HepG2 (cell line): ENCODE data around the gene C19orf85. TPM values are rescaled to one million over a fixed set of nuclear protein-coding genes. Genes with fewer than 3 reads are reported as not detected.

Source experiments
- EEA1 ChIP-seq: sonication (generic); formaldehyde crosslinking; IDR thresholded peaks from 2 replicates; pipeline ENCODE4 v1.5.1; 2020; ENCODE audit warnings: mild to moderate bottlenecking, missing genetic modification reagents, borderline replicate concordance
- EP300 ChIP-seq, 3 experiments: sonication (generic) in 1 of 3; formaldehyde crosslinking in 1 of 3; IDR thresholded peaks; 2 replicates each; pipeline versions ENCODE4 v1.5.1 to v1.6.1; 2011 to 2020; ENCODE audit warnings: low read depth in 2 of 3, low read length in 2 of 3, borderline replicate concordance in 1 of 3, improper control_type of control experiment in 1 of 3, mild to moderate bottlenecking in 1 of 3, missing genetic modification reagents in 1 of 3, moderate library complexity in 1 of 3
- GATAD1 ChIP-seq: IDR thresholded peaks from 2 replicates; pipeline ENCODE4 v1.6.1; 2016; ENCODE audit warnings: missing genetic modification reagents, missing compliant biosample characterization
- HNF4G ChIP-seq, 2 experiments: sonication (generic) in 1 of 2; formaldehyde crosslinking in 1 of 2; IDR thresholded peaks; 2 replicates each; pipeline versions ENCODE4 v1.4.0 to v1.6.1; 2011 to 2020; ENCODE audit warnings: borderline replicate concordance in 2 of 2, low read depth in 2 of 2, mild to moderate bottlenecking in 2 of 2, low read length in 1 of 2, missing genetic modification reagents in 1 of 2, moderate library complexity in 1 of 2
- NFKBIZ ChIP-seq: IDR thresholded peaks from 2 replicates; pipeline ENCODE4 v1.6.1; 2018; ENCODE audit warnings: missing genetic modification reagents, missing compliant biosample characterization
- PHF8 ChIP-seq: sonication (generic); formaldehyde crosslinking; IDR thresholded peaks from 2 replicates; pipeline ENCODE4 v1.5.0; 2020; ENCODE audit warnings: missing genetic modification reagents
- PRDM4 ChIP-seq: sonication (generic); formaldehyde crosslinking; IDR thresholded peaks from 2 replicates; pipeline ENCODE4 v1.9.0; 2021; ENCODE audit warnings: missing genetic modification reagents, borderline replicate concordance
- RBAK ChIP-seq: sonication (generic); formaldehyde crosslinking; IDR thresholded peaks from 2 replicates; pipeline ENCODE4 v1.5.1; 2020; ENCODE audit warnings: mild to moderate bottlenecking, missing genetic modification reagents
- TBX3 ChIP-seq: fragments of 450-650 bp; IDR thresholded peaks from 2 replicates; pipeline ENCODE4 v1.6.1; 2017; ENCODE audit warnings: antibody characterized with exemption, mild to moderate bottlenecking, inconsistent platforms, borderline replicate concordance
- ZNF124 ChIP-seq: sonication (generic); formaldehyde crosslinking; IDR thresholded peaks from 2 replicates; pipeline ENCODE4 v1.4.0; 2020; ENCODE audit warnings: missing genetic modification reagents
- ZNF331 ChIP-seq: sonication (generic); formaldehyde crosslinking; IDR thresholded peaks from 2 replicates; pipeline ENCODE4 v1.4.0; 2020; ENCODE audit warnings: missing genetic modification reagents
- ZNF337 ChIP-seq: sonication (generic); formaldehyde crosslinking; IDR thresholded peaks from 2 replicates; pipeline ENCODE4 v1.5.1; 2020; ENCODE audit warnings: missing genetic modification reagents, low read depth, mild to moderate bottlenecking, borderline replicate concordance
- ZNF510 ChIP-seq: sonication (generic); formaldehyde crosslinking; IDR thresholded peaks from 2 replicates; pipeline ENCODE4 v1.4.0; 2020; ENCODE audit warnings: low read depth, mild to moderate bottlenecking, missing genetic modification reagents
- ZNF567 ChIP-seq: sonication (generic); formaldehyde crosslinking; IDR thresholded peaks from 2 replicates; pipeline ENCODE4 v1.8.1; 2023; ENCODE audit warnings: mild to moderate bottlenecking, missing genetic modification reagents, borderline replicate concordance
- polyA plus RNA-seq, 8 experiments: library from polyadenylated mRNA; depleted of rRNA in 3 of 8; stranded (reverse) in 7 of 8; unstranded in 1 of 8; fragments of >200 nt; fragmentation: Illumina TruSeq in 4 of 8; extraction: Trizol in 4 of 8; gene quantifications; 2 replicates each; pipeline versions ENCODE4 v1.2.1 to v1.2.3, GENCODE V29; 2011 to 2016; ENCODE audit warnings: low read depth in 4 of 8, missing spikeins in 1 of 8, mixed read lengths in 1 of 8; ENCODE audit not compliant: insufficient read depth in 1 of 8
- total RNA-seq, 5 experiments: library from RNA; depleted of rRNA; stranded (reverse); fragments of >200 nt; fragmentation: Illumina TruSeq; extraction: Trizol; gene quantifications; 2 replicates each; pipeline ENCODE4 v1.2.3, GENCODE V29; 2016; ENCODE audit warnings: low read depth in 1 of 5
- TF ChIP-seq, protein P1 (sequence below): sonication (generic); formaldehyde crosslinking; IDR thresholded peaks from 2 replicates; pipeline ENCODE4 v1.5.1; 2020; ENCODE audit warnings: mild to moderate bottlenecking, missing genetic modification reagents, moderate library complexity
- TF ChIP-seq, protein P2 (sequence below): sonication (generic); formaldehyde crosslinking; IDR thresholded peaks from 2 replicates; pipeline ENCODE4 v1.4.0; 2020; ENCODE audit warnings: missing genetic modification reagents
- TF ChIP-seq, protein P3 (sequence below): IDR thresholded peaks from 2 replicates; pipeline ENCODE4 v1.6.1; 2016; ENCODE audit warnings: missing biosample characterization, missing genetic modification reagents, low read depth

Gene C19orf85
- total and polyA plus RNA-seq, 2 of the 13 experiments (the other 11 are each of a cell fraction or from before 2014, with no cell fraction given), result not detected

DNA sequence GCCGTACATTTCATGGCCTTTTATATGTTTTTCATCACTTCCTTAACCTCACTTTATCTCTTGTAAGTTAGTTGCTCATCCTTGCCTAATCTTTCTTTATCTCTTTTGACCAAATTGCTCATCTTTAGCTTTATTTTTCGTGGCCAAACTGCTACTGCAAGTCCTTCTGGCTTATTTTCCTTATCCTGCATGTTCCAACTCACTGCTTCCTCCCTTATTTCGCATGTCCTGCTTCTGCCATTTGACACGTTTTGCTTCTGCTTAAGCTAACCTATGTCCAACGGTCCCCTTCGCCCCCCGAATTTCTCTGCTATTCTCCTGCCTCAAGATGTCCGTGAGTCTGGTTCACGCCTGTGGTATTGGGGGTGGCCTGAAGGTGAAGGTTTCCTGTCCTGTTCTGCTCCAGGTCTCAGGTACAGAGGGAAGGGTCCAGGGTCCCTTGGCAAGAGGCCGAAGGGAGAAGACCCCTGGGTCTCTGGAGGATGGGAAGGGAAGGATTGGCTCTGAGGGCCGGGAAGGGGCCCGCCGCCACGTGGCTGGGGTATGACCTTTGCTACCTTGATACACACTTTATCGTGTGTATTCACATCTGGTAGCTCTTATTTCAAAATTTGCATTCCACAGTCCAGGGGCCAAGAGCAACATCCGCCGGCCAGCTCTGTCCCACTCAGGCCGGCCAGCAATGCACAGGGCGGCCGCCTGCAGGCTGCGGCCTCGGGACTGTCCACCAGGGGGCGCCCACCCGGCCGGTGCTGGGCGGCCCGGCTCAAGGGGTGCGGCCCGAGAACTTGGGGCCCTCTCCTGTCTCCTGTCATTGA, 2.9 kb upstream of the C19orf85 start (continued):
- TF ChIP-seq, protein P1, sequence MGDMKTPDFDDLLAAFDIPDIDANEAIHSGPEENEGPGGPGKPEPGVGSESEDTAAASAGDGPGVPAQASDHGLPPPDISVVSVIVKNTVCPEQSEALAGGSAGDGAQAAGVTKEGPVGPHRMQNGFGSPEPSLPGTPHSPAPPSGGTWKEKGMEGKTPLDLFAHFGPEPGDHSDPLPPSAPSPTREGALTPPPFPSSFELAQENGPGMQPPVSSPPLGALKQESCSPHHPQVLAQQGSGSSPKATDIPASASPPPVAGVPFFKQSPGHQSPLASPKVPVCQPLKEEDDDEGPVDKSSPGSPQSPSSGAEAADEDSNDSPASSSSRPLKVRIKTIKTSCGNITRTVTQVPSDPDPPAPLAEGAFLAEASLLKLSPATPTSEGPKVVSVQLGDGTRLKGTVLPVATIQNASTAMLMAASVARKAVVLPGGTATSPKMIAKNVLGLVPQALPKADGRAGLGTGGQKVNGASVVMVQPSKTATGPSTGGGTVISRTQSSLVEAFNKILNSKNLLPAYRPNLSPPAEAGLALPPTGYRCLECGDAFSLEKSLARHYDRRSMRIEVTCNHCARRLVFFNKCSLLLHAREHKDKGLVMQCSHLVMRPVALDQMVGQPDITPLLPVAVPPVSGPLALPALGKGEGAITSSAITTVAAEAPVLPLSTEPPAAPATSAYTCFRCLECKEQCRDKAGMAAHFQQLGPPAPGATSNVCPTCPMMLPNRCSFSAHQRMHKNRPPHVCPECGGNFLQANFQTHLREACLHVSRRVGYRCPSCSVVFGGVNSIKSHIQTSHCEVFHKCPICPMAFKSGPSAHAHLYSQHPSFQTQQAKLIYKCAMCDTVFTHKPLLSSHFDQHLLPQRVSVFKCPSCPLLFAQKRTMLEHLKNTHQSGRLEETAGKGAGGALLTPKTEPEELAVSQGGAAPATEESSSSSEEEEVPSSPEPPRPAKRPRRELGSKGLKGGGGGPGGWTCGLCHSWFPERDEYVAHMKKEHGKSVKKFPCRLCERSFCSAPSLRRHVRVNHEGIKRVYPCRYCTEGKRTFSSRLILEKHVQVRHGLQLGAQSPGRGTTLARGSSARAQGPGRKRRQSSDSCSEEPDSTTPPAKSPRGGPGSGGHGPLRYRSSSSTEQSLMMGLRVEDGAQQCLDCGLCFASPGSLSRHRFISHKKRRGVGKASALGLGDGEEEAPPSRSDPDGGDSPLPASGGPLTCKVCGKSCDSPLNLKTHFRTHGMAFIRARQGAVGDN (CRISPR knock-in tag), result peak; percentile 81
- peak in 1 of 2 experiments; percentile 12; a peak in 1 of 4 replicates for TF ChIP-seq EP300 (IDR thresholded peaks at IDR 0.05; ENCODE audit: low read depth in 2 of 2, low read length in 2 of 2)
- TF ChIP-seq EP300 (CRISPR knock-in tag; IDR thresholded peaks at IDR 0.05; ENCODE audit: borderline replicate concordance), result no peak; the same call in 1 of the 2 replicates
- TF ChIP-seq RBAK, result no peak
- TF ChIP-seq, protein P2, sequence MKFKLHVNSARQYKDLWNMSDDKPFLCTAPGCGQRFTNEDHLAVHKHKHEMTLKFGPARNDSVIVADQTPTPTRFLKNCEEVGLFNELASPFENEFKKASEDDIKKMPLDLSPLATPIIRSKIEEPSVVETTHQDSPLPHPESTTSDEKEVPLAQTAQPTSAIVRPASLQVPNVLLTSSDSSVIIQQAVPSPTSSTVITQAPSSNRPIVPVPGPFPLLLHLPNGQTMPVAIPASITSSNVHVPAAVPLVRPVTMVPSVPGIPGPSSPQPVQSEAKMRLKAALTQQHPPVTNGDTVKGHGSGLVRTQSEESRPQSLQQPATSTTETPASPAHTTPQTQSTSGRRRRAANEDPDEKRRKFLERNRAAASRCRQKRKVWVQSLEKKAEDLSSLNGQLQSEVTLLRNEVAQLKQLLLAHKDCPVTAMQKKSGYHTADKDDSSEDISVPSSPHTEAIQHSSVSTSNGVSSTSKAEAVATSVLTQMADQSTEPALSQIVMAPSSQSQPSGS (CRISPR knock-in tag), result no peak
- no peak for TF ChIP-seq ZNF567 (CRISPR knock-in tag)
- TF ChIP-seq HNF4G (IDR thresholded peaks at IDR 0.05; ENCODE audit: borderline replicate concordance, low read depth, low read length), result peak; percentile 72
- TF ChIP-seq HNF4G (CRISPR knock-in tag; IDR thresholded peaks at IDR 0.05; ENCODE audit: borderline replicate concordance, low read depth), result 0 out of 2 replicates have a peak, but pooled peaks have one; percentile 32
- no peak for TF ChIP-seq TBX3
- TF ChIP-seq ZNF510 (CRISPR knock-in tag), result no peak
- TF ChIP-seq ZNF331, result peak; percentile 48
- TF ChIP-seq ZNF124 (CRISPR knock-in tag), result no peak
- TF ChIP-seq EEA1 (CRISPR knock-in tag), result no peak
- TF ChIP-seq PHF8 (CRISPR knock-in tag), result 0 out of 2 replicates have a peak, but pooled peaks have one; percentile 29
- no peak for TF ChIP-seq PRDM4 (CRISPR knock-in tag)
- no peak for TF ChIP-seq NFKBIZ (CRISPR knock-in tag)
- TF ChIP-seq, protein P3, sequence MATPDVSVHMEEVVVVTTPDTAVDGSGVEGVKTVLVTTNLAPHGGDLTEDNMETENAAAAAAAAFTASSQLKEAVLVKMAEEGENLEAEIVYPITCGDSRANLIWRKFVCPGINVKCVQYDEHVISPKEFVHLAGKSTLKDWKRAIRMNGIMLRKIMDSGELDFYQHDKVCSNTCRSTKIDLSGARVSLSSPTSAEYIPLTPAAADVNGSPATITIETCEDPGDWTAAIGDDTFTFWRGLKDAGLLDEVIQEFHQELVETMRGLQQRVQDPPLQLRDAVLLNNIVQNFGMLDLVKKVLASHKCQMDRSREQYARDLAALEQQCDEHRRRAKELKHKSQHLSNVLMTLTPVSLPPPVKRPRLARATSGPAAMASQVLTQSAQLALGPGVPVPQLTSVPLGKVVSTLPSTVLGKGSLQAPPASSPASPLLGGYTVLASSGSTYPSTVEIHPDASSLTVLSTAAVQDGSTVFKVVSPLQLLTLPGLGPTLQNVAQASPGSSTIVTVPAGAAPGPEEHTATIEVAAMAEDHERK (CRISPR knock-in tag), result no peak
- TF ChIP-seq ZNF337, result no peak
- TF ChIP-seq GATAD1 (CRISPR knock-in tag), result peak; percentile 44; the same call in 1 of the 2 replicates
